Fibroblast of lung (primary cell): ENCODE results near the gene GNPDA2. TPM values are rescaled to one million over a fixed set of nuclear protein-coding genes. Genes with fewer than 3 reads are reported as not detected.

Source experiments
- DNase-seq, 2 donors: peaks; one replicate each; pipeline versions ENCODE4 v3.0.0 to v3.0.0-alpha.2; 2010; ENCODE audit warnings: low read depth in 2 of 2
- H2AFZ ChIP-seq: 2 replicates; pipeline ENCODE4 v1.5.1; 2012; ENCODE audit warnings: low read length, control low read depth, inconsistent platforms
- H3K27ac ChIP-seq: 2 replicates; pipeline ENCODE4 v1.5.1; 2011; ENCODE audit warnings: low read length, control low read depth; ENCODE audit not compliant: insufficient read depth
- H3K27me3 ChIP-seq: 2 replicates; pipeline ENCODE4 v1.5.1; 2011; ENCODE audit warnings: mild to moderate bottlenecking, low read length; ENCODE audit not compliant: control insufficient read depth, insufficient read depth
- H3K36me3 ChIP-seq: 2 replicates; pipeline ENCODE4 v1.5.1; 2011; ENCODE audit warnings: low read length; ENCODE audit not compliant: control insufficient read depth, insufficient read depth
- H3K4me1 ChIP-seq: 2 replicates; pipeline ENCODE4 v1.5.1; 2011; ENCODE audit warnings: low read length; ENCODE audit not compliant: control insufficient read depth, insufficient read depth; ENCODE audit errors: extremely low read depth
- H3K4me2 ChIP-seq: 2 replicates; pipeline ENCODE4 v1.5.1; 2011; ENCODE audit warnings: low read length, control low read depth; ENCODE audit not compliant: insufficient read depth; ENCODE audit errors: extremely low read depth
- H3K4me3 ChIP-seq, 4 experiments: fragments of 200-600 bp in 1 of 4; sonication (generic) in 1 of 4; replicated peaks in 1 of 4; 2 replicates each; pipeline ENCODE4 v1.5.1; 2011 to 2016; ENCODE audit warnings: low read length in 4 of 4, low read depth in 3 of 4, mild to moderate bottlenecking in 3 of 4, control low read depth in 2 of 4, inconsistent platforms in 1 of 4, mixed read lengths in 1 of 4; ENCODE audit not compliant: insufficient read depth in 1 of 4; ENCODE audit errors: control extremely low read depth in 1 of 4
- H3K79me2 ChIP-seq: 2 replicates; pipeline ENCODE4 v1.5.1; 2012; ENCODE audit warnings: mild to moderate bottlenecking, low read length, inconsistent platforms; ENCODE audit not compliant: control insufficient read depth, insufficient read depth
- H3K9ac ChIP-seq: 2 replicates; pipeline ENCODE4 v1.5.1; 2011; ENCODE audit warnings: mild to moderate bottlenecking, low read length, control low read depth; ENCODE audit not compliant: insufficient read depth
- H3K9me3 ChIP-seq: 2 replicates; pipeline ENCODE4 v1.5.1; 2012; ENCODE audit warnings: low read depth, low read length; ENCODE audit not compliant: control insufficient read depth, insufficient read depth
- H4K20me1 ChIP-seq: 2 replicates; pipeline ENCODE4 v1.5.1; 2011; ENCODE audit warnings: low read length; ENCODE audit not compliant: control insufficient read depth, insufficient read depth; ENCODE audit errors: extremely low read depth
- EZH2 ChIP-seq: IDR thresholded peaks from 2 replicates; pipeline ENCODE4 v1.5.1; 2012; ENCODE audit warnings: low read length, control low read depth, mild to moderate bottlenecking; ENCODE audit errors: missing control alignments
- polyA plus RNA-seq, 2 donors: library from polyadenylated mRNA; depleted of rRNA in 1 of 2; stranded (reverse) in 1 of 2; unstranded in 1 of 2; fragments of >200 nt; gene quantifications; 2 replicates each; pipeline ENCODE4 v1.2.1, GENCODE V29; 2011 to 2012; ENCODE audit warnings: missing spikeins in 1 of 2
- total RNA-seq: library from RNA; depleted of rRNA; stranded (reverse); fragments of >200 nt; gene quantifications from 2 replicates; pipeline ENCODE4 v1.2.1, GENCODE V29; 2014
- TF ChIP-seq, protein P1 (sequence below), 2 donors: IDR thresholded peaks in 1 of 2; conservative IDR thresholded peaks in 1 of 2; 1 replicate in 1 of 2; 2 replicates in 1 of 2; pipeline ENCODE4 v1.5.1; 2011 to 2012; ENCODE audit warnings: low read length in 2 of 2, control low read depth in 1 of 2, inconsistent platforms in 1 of 2, low read depth in 1 of 2, mild to moderate bottlenecking in 1 of 2

Gene GNPDA2
- total and polyA plus RNA-seq, 2 donors (not counting 1 experiment from before 2014, with no cell fraction given), result 23.1 to 31.6 TPM

- no peak overlapping the region for H3K9ac ChIP-seq
- H2AFZ ChIP-seq, result no peak overlapping the region
- no peaks in the 10 kb centered on the region for H3K4me1 ChIP-seq
- H3K36me3 ChIP-seq, result no peaks in the 10 kb centered on the region
- no peaks in the 10 kb centered on the region for H4K20me1 ChIP-seq
- H3K27ac ChIP-seq, result no peak overlapping the region
- no peaks in the 10 kb centered on the region for H3K9me3 ChIP-seq
- DNase-seq, result peak; percentile 22 to 57
- no peaks in the 10 kb centered on the region for H3K27me3 ChIP-seq
- no peak for TF ChIP-seq EZH2
- TF ChIP-seq, protein P1, sequence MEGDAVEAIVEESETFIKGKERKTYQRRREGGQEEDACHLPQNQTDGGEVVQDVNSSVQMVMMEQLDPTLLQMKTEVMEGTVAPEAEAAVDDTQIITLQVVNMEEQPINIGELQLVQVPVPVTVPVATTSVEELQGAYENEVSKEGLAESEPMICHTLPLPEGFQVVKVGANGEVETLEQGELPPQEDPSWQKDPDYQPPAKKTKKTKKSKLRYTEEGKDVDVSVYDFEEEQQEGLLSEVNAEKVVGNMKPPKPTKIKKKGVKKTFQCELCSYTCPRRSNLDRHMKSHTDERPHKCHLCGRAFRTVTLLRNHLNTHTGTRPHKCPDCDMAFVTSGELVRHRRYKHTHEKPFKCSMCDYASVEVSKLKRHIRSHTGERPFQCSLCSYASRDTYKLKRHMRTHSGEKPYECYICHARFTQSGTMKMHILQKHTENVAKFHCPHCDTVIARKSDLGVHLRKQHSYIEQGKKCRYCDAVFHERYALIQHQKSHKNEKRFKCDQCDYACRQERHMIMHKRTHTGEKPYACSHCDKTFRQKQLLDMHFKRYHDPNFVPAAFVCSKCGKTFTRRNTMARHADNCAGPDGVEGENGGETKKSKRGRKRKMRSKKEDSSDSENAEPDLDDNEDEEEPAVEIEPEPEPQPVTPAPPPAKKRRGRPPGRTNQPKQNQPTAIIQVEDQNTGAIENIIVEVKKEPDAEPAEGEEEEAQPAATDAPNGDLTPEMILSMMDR (conservative IDR thresholded peaks at IDR 0.05 in 1 of 2, IDR thresholded peaks at IDR 0.05 in 1 of 2; ENCODE audit: low read depth in 1 of 2, low read length in 2 of 2), result peak; percentile 18 to 42
- no peaks in the 10 kb centered on the region for H3K79me2 ChIP-seq
- H3K4me3 ChIP-seq, result no peak overlapping the region
- no peak overlapping the region for H3K4me2 ChIP-seq
Observed at GRCh38 chr4:44760142-44760898, 34.0 kb upstream of the GNPDA2 start.

DNA sequence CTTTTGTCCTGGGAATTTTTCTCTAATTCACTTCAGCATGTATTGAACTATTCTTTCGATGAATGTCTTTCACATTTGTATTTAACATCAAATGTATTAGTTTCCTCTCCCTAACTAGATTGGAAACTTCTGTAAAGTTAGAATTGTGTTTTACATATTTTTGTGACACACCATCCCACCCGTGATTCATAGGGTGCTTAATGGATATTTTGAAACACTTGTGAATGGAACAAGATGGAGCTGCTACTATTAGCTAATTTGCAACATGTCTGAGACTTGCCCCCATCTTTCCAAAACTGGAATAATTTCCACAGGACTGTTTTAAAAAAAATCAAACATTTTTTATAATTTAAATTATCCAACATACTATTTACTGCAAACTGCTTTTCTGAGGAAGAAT is 30.2 kb upstream of the GNPDA2 start:
- Histone ChIP-seq H3K36me3 (no peaks in the 10 kb centered on the region), H3K4me1 (no peaks in the 10 kb centered on the region), H4K20me1 (no peaks in the 10 kb centered on the region), H3K4me2 (no peak overlapping the region), H3K4me3 (no peak overlapping the region), H3K27me3 (no peaks in the 10 kb centered on the region), H3K27ac (no peak overlapping the region), H3K9ac (no peak overlapping the region), H3K9me3 (no peaks in the 10 kb centered on the region), H3K79me2 (no peaks in the 10 kb centered on the region), H2AFZ (no peak overlapping the region)
- TF ChIP-seq EZH2, result no peak
- TF ChIP-seq, protein P1 (conservative IDR thresholded peaks at IDR 0.05 in 1 of 2, IDR thresholded peaks at IDR 0.05 in 1 of 2; ENCODE audit: low read depth in 1 of 2, low read length in 2 of 2), result no peak
- peak in 1 of 2 donors; percentile 3 for DNase-seq

- TF ChIP-seq, protein P1 (conservative IDR thresholded peaks at IDR 0.05 in 1 of 2, IDR thresholded peaks at IDR 0.05 in 1 of 2; ENCODE audit: low read depth in 1 of 2, low read length in 2 of 2), result no peak
- no peak for TF ChIP-seq EZH2
- Histone ChIP-seq H3K4me2 (no peak overlapping the region), H3K4me1 (no peaks in the 10 kb centered on the region), H3K4me3 (no peak overlapping the region), H3K27me3 (no peaks in the 10 kb centered on the region), H3K36me3 (no peaks in the 10 kb centered on the region), H3K9me3 (no peaks in the 10 kb centered on the region), H3K27ac (no peak overlapping the region), H4K20me1 (no peaks in the 10 kb centered on the region), H3K79me2 (no peaks in the 10 kb centered on the region), H2AFZ (no peak overlapping the region), H3K9ac (no peak overlapping the region)
- no peak for DNase-seq
Observed at GRCh38 chr4:44740201-44740600, 13.8 kb upstream of the GNPDA2 start.
